ENCODE results near the gene TIMP2. TPM values are rescaled to one million over a fixed set of nuclear protein-coding genes. Genes with fewer than 3 reads are reported as not detected.

TIMP2 gene
- total RNA-seq, 1 experiment from 2014 or later: 64.8 TPM

DNA sequence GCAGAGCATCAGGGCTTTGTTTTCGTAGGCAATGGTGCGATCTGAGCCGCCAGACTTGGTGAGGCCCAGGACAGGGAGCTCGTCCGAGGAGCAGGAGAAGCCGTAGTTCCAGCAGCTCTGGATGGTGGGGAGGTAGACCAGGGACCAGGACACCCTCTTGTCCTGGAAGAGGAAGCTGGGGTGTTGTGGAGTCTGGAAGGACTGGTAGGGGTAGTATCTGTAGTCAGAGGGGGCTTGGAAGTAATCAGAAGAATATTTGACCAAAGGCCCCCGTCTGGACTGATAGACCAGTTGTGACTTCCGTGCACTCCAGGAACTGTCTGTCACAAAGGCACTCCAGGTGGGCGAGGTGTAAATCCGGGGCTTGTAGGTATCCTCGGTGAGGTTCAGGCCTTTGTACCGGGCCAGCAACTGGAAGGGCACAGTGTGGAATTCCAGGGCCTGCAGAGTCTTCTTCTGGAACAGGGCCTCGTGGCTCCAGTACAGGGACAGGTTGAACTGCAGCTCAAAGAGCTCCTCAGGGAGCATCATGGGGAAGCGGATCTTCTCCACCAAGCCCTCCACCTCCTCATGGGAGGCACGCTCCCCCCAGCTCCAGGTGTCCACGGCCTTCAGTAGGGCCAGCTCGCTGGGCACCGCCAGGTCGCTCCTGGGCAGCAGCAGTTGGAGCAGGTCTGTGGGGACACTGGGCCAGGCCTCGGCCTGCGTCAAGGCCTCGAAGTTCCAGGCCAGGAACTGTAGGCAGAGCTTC lies 46.7 kb upstream of the TIMP2 start:
- Histone ChIP-seq H3K4me1 (ENCODE audit: control insufficient read depth in 1 of 2, insufficient read depth in 2 of 2, low read length in 2 of 2) (peaks cover 9 to 36% of the 10 kb centered on the region in 2 experiments; a peak in 3 of 4 replicates), H3K36me3 (ENCODE audit: control insufficient read depth in 1 of 2, insufficient read depth in 2 of 2, low read length in 2 of 2) (peaks cover 23 to 37% of the 10 kb centered on the region in 2 experiments; a peak in 3 of 4 replicates), H3K9ac (ENCODE audit: low read length) (no peak overlapping the region), H3K4me3 (replicated peaks in 1 of 2; ENCODE audit: low read depth in 1 of 2, low read length in 2 of 2) (no peak overlapping the region), H2AFZ (ENCODE audit: low read depth, low read length, poor library complexity, severe bottlenecking) (no peak overlapping the region), H4K20me1 (ENCODE audit: insufficient read depth) (no peaks in the 10 kb centered on the region), H3K27ac (ENCODE audit: low read depth, low read length) (peak overlapping the region; percentile 13; the same call in 1 of the 2 replicates), H3K27me3 (ENCODE audit: insufficient read depth, low read length) (no peaks in the 10 kb centered on the region), H3K9me3 (ENCODE audit: control insufficient read depth in 1 of 2, insufficient read depth in 1 of 2, low read depth in 1 of 2, low read length in 2 of 2) (no peaks in the 10 kb centered on the region), H3K9me2 (ENCODE audit: insufficient read depth) (no peaks in the 10 kb centered on the region), H3K4me2 (ENCODE audit: low read length) (no peak overlapping the region), H3K79me2 (ENCODE audit: insufficient read depth, low read length) (peaks cover 15% of the 10 kb centered on the region; the same call in 1 of the 2 replicates)
- intact Hi-C loops (cut with micrococcal nuclease): loop anchor here (1.0 to 2.0 kb wide), 3 partner anchors 107 to 475 kb away; no protein-coding TSS in a partner anchor
- BruUV-seq (replicated peaks): no TSS peak
- CTCF ChIA-PET: interaction anchor here (0.7 to 2.6 kb wide), 17 partner anchors 8 to 475 kb away, joined by 3 to 39 read pairs (median 5); partner anchors contain the start of gene LGALS3BP
- RAD21 ChIA-PET (ENCODE audit: low non-redundant PET in 1 of 2, low total read pairs in 2 of 2, uncharacterized antibody in 2 of 2, unreplicated experiment in 2 of 2): interaction anchor here (0.9 to 3.1 kb wide), 3 partner anchors 89 to 108 kb away, joined by 3 to 14 read pairs (median 4); no protein-coding TSS in a partner anchor
- ATAC-seq (0 out of 2 replicates have a peak, but pooled peaks have one; percentile 2), DNase-seq (ENCODE audit: low read depth, low spot score) (no peak)
- TF ChIP-seq RAD21 (IDR thresholded peaks at IDR 0.05; ENCODE audit: low read depth): no peak
- TF ChIP-seq, protein P1, sequence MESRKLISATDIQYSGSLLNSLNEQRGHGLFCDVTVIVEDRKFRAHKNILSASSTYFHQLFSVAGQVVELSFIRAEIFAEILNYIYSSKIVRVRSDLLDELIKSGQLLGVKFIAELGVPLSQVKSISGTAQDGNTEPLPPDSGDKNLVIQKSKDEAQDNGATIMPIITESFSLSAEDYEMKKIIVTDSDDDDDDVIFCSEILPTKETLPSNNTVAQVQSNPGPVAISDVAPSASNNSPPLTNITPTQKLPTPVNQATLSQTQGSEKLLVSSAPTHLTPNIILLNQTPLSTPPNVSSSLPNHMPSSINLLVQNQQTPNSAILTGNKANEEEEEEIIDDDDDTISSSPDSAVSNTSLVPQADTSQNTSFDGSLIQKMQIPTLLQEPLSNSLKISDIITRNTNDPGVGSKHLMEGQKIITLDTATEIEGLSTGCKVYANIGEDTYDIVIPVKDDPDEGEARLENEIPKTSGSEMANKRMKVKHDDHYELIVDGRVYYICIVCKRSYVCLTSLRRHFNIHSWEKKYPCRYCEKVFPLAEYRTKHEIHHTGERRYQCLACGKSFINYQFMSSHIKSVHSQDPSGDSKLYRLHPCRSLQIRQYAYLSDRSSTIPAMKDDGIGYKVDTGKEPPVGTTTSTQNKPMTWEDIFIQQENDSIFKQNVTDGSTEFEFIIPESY (IDR thresholded peaks at IDR 0.05; ENCODE audit: extremely low read depth, insufficient replicate concordance, low read length): no peak
- no peak for TF ChIP-seq CEBPB (IDR thresholded peaks at IDR 0.05; ENCODE audit: low read depth)
- no peak for TF ChIP-seq EZH2 (IDR thresholded peaks at IDR 0.05)
- no peak for TF ChIP-seq ZFX (IDR thresholded peaks at IDR 0.05)
- no peak for TF ChIP-seq POLR2A (IDR thresholded peaks at IDR 0.05; ENCODE audit: borderline replicate concordance, extremely low read depth, insufficient read depth, insufficient read length)
- no peak for TF ChIP-seq EGR1 (IDR thresholded peaks at IDR 0.05; ENCODE audit: low read depth)
- TF ChIP-seq SRF (IDR thresholded peaks at IDR 0.05; ENCODE audit: low read depth): no peak
- TF ChIP-seq, protein P2, sequence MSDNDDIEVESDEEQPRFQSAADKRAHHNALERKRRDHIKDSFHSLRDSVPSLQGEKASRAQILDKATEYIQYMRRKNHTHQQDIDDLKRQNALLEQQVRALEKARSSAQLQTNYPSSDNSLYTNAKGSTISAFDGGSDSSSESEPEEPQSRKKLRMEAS (IDR thresholded peaks at IDR 0.05): no peak
- no peak for TF ChIP-seq EZH2phosphoT487 (IDR thresholded peaks at IDR 0.05; ENCODE audit: borderline replicate concordance)
- no peak for TF ChIP-seq CBX3 (IDR thresholded peaks at IDR 0.05; ENCODE audit: low read depth)
- TF ChIP-seq YY1 (IDR thresholded peaks at IDR 0.05; ENCODE audit: extremely low read depth, insufficient replicate concordance, low read depth, low read length): no peak
- POLR2A ChIA-PET: interaction anchor here (0.8 to 1.1 kb wide), 4 partner anchors 8 to 195 kb away, joined by 3 to 5 read pairs (median 4); partner anchors contain the start of gene LGALS3BP

Measured in HCT116 (cell line).